Measurements from ENCODE around the gene TRIM47.

DNA sequence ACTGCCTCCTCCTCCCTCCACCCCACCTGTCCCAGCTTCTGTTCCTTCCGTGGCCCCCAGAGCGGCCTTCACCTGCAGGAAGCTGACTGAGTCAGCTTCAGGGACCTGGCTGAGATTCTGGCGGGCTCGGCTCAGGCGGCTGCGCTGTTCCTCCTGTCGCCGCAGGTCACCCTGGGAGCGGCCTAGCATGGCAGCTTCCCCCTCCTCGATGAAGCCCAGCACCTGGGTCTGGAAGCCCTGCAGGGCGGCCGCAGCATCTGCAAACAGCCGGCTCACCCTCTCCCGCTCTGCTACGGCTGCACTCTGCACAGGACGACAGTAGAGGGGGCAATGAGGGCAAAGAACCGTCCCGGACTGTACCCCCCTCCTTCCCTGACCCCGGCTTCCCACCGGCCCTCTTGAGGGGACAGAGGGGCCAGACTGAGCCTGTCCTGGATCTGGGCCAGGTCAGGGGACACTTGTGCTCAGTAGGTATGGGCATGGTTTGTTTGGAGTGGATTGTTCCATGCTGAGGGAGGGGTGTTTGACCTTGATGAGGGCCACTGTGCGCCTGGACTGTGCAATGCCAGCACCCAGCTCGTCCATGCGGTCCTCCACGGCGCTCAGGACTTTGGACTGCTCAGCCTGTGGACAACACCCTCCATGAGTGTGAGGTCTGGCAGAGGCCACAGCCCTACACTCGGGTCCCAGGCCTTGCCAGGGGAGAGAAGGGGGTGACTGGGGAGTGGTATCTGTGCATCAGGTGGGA lies 2.0 kb downstream of the TRIM47 start:
- peak in 1 of 7 experiments; percentile 23 for TF ChIP-seq CTCF (IDR thresholded peaks at IDR 0.05)
- TF ChIP-seq POLR2AphosphoS5 (IDR thresholded peaks at IDR 0.05) = peak in 2 of 3 donors; percentile 49 to 87

Data from stomach (tissue), 4 donors.